D721Med (cell line): ENCODE data around the gene SMCO2.
"Not testable (repeated sequence)": the region's sequence is repeated elsewhere in the genome, so short reads cannot be mapped to it uniquely, and the experiment has no call there.

Source experiments
- DNase-seq: peaks from one replicate; pipeline ENCODE4 v3.0.0; 2011; ENCODE audit warnings: low spot score; ENCODE audit not compliant: insufficient read length
- FAIRE-seq: peaks from 2 replicates; lab custom pipeline; 2011; peaks lifted over from hg19 to GRCh38; lab: Jason Lieb, UNC
- CTCF ChIP-seq: IDR thresholded peaks from 2 replicates; pipeline ENCODE4 v1.5.1; 2012; ENCODE audit warnings: mild to moderate bottlenecking, control low read depth; ENCODE audit not compliant: insufficient read depth; ENCODE audit errors: missing control alignments

Gene SMCO2

GRCh38 chr12:27541031-27541719 is 94.6 kb downstream of the SMCO2 start:
- no peak for TF ChIP-seq CTCF
- DNase-seq (no peak), FAIRE-seq (no peak)

DNA sequence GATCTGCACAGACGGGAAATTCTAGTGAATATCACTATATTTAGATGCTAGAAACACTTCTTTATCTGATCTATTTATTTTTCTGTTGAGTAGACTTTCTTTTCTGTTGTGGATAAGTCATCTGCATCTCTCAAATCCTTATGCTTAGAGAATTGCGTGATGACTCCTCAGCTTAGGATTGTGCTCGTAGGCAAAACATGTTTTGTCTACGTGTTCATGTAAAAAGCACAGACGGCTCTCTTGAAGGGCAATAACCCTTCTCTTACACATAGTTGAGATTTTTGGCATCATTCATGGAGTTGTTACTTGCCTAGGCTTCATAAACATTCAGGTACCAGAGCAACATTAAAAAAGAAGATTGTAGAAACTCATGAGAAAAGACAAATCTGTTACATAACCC is 96.1 kb downstream of the SMCO2 start:
- DNase-seq (no peak), FAIRE-seq (no peak)
- TF ChIP-seq CTCF = no peak

DNA sequence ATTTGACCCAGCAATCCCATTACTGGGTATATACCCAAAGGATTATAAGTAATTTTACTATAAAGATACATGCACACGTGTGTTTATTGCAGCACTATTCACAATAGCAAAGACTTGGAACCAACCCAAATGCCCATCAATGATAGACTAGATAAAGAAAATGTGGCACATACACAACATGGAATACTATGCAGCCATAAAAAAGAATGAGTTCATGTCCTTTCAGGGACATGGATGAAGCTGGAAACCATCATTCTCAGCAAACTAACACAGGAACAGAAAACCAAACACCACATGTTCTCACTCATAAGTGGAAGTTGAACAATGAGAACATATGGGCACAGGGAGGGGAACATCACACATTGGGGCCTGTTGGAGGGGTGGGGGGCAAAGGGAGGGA is 98.3 kb downstream of the SMCO2 start:
- not testable (repeated sequence) for DNase-seq, FAIRE-seq

GRCh38 chr12:27545665-27546064 is 99.1 kb downstream of the SMCO2 start:
- FAIRE-seq (no peak), DNase-seq (no peak)
- TF ChIP-seq CTCF = no peak

DNA sequence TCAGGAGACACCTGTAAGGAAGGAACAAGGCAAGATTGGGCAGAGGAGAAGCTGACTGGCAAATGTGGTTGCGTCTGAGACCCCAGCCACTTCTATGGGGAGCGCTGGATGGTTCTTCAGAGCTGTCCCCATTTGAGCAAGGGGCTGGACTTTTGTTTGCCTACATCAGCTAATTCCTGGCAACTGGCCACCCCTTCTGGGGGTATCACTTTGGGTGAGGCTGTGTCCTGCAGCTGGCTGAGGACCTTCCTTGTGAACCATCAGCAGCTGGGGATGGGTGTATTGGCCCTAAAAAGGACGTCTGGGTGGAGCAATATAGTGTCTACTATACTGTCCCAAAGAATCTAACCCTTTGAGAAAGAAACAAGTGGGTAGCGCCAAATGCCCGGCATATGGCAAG is 101.1 kb downstream of the SMCO2 start:
- TF ChIP-seq CTCF = no peak
- FAIRE-seq (no peak), DNase-seq (no peak)

GRCh38 chr12:27548301-27549199 is 102.0 kb downstream of the SMCO2 start:
- TF ChIP-seq CTCF = no peak
- FAIRE-seq (no peak), DNase-seq (no peak)

DNA sequence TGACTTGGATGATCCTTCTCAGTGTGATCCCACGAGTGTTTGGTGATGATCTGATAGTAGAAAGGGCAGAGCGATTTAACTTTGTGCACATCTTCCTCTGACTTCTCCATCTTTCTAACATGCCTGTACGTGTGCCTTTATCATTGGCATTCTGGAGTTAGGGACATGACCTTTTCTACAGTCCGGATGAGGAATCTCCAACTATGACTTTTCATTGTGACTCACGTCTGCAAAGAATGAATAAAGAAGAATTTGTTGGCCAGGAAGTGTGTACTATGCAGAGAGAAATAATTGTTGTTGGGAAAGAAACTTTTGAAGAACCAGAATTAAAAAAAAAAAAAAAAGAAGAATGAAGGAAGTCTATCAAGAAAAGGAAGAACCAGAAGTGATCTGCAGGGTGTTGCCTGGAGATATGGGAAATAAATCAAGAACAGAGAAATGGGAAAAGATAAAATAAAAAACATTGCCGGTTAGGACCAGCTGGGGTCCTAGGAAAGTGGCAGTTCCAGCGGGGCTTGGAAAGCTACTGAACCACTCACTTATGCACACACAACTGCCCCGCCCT is 102.8 kb downstream of the SMCO2 start:
- no peak for TF ChIP-seq CTCF
- no peak for DNase-seq
- FAIRE-seq = no peak
